Neuronal stem cell (in vitro differentiated cells): ENCODE data around the gene NEIL3.

ENCODE experiments used
- DNase-seq: peaks from one replicate; pipeline ENCODE4 v3.0.0-alpha.2; 2013; ENCODE audit warnings: low spot score
- H2AFZ ChIP-seq: one replicate; pipeline ENCODE4 v1.6.1; 2013; ENCODE audit warnings: mild to moderate bottlenecking, low read length, inconsistent platforms
- H2AK5ac ChIP-seq: 2 replicates; pipeline ENCODE4 v1.6.1; 2013; ENCODE audit warnings: low read depth, mild to moderate bottlenecking, inconsistent platforms, low read length, moderate library complexity, mixed read lengths
- H2BK120ac ChIP-seq: 2 replicates; pipeline ENCODE4 v1.6.1; 2013; ENCODE audit warnings: low read depth, mild to moderate bottlenecking, inconsistent platforms, low read length, moderate library complexity, mixed read lengths
- H2BK12ac ChIP-seq: one replicate; pipeline ENCODE4 v1.6.1; 2013; ENCODE audit warnings: low read length, inconsistent platforms
- H2BK15ac ChIP-seq: 2 replicates; pipeline ENCODE4 v1.6.1; 2013; ENCODE audit warnings: mild to moderate bottlenecking, low read length, inconsistent platforms, mixed read lengths
- H2BK5ac ChIP-seq: one replicate; pipeline ENCODE4 v1.6.1; 2013; ENCODE audit warnings: inconsistent platforms, mild to moderate bottlenecking, low read length, moderate library complexity
- H3K14ac ChIP-seq: one replicate; pipeline ENCODE4 v1.6.1; 2013; ENCODE audit warnings: low read length, inconsistent platforms
- H3K18ac ChIP-seq: 2 replicates; pipeline ENCODE4 v1.6.1; 2013; ENCODE audit warnings: low read length, inconsistent platforms
- H3K23ac ChIP-seq: 2 replicates; pipeline ENCODE4 v1.6.1; 2013; ENCODE audit warnings: low read depth, mild to moderate bottlenecking, mixed read lengths, low read length, inconsistent platforms; ENCODE audit not compliant: poor library complexity
- H3K27ac ChIP-seq: replicated peaks from 3 replicates; pipeline ENCODE4 v1.5.1; 2013; ENCODE audit warnings: low read length, inconsistent platforms
- H3K27me3 ChIP-seq, 3 experiments: 2 replicates each; pipeline ENCODE4 v1.6.1; 2013; ENCODE audit warnings: low read length in 3 of 3, mild to moderate bottlenecking in 2 of 3, inconsistent platforms in 1 of 3, low read depth in 1 of 3, mixed read lengths in 1 of 3, moderate library complexity in 1 of 3; ENCODE audit not compliant: control insufficient read depth in 3 of 3, insufficient read depth in 3 of 3
- H3K36me3 ChIP-seq, 2 donors: replicated peaks in 1 of 2; 2 replicates each; pipeline ENCODE4 v1.6.1; 2013; ENCODE audit warnings: low read length in 2 of 2; ENCODE audit not compliant: control insufficient read depth in 2 of 2, insufficient read depth in 2 of 2
- H3K4ac ChIP-seq: 2 replicates; pipeline ENCODE4 v1.6.1; 2013; ENCODE audit warnings: inconsistent platforms, mild to moderate bottlenecking, low read length, moderate library complexity
- H3K4me1 ChIP-seq, 2 donors: 1 replicate in 1 of 2; 2 replicates in 1 of 2; pipeline ENCODE4 v1.6.1; 2013; ENCODE audit warnings: low read length in 2 of 2, low read depth in 1 of 2; ENCODE audit not compliant: control insufficient read depth in 2 of 2, insufficient read depth in 1 of 2
- H3K4me2 ChIP-seq: one replicate; pipeline ENCODE4 v1.6.1; 2013; ENCODE audit warnings: mild to moderate bottlenecking, low read length, inconsistent platforms; ENCODE audit not compliant: insufficient read depth, poor library complexity, severe bottlenecking
- H3K4me3 ChIP-seq, 2 donors: 2 replicates each; pipeline ENCODE4 v1.5.1; 2013; ENCODE audit warnings: low read length in 2 of 2, mild to moderate bottlenecking in 2 of 2, inconsistent platforms in 1 of 2, moderate library complexity in 1 of 2
- H3K79me1 ChIP-seq: one replicate; pipeline ENCODE4 v1.6.1; 2013; ENCODE audit warnings: low read depth, mild to moderate bottlenecking, inconsistent platforms, low read length, moderate library complexity
- H3K9ac ChIP-seq: one replicate; pipeline ENCODE4 v1.6.1; 2013; ENCODE audit warnings: mild to moderate bottlenecking, low read depth, low read length, inconsistent platforms; ENCODE audit not compliant: poor library complexity
- H3K9me3 ChIP-seq, 2 donors: replicated peaks in 1 of 2; 2 replicates each; pipeline versions ENCODE3 to v1.6.1; 2013; ENCODE audit warnings: low read length in 2 of 2, mild to moderate bottlenecking in 2 of 2, inconsistent platforms in 1 of 2, low read depth in 1 of 2, mixed read lengths in 1 of 2, moderate library complexity in 1 of 2; ENCODE audit not compliant: control insufficient read depth in 2 of 2, insufficient read depth in 1 of 2
- H4K8ac ChIP-seq: one replicate; pipeline ENCODE4 v1.6.1; 2013; ENCODE audit warnings: low read depth, mild to moderate bottlenecking, inconsistent platforms, low read length, moderate library complexity
- H4K91ac ChIP-seq: one replicate; pipeline ENCODE4 v1.6.1; 2013; ENCODE audit warnings: low read length, low read depth, mild to moderate bottlenecking, inconsistent platforms; ENCODE audit not compliant: poor library complexity
- WGBS, 2 donors: extraction: QIAGEN DNeasy Blood & Tissue Kit; methylation state at CpG; one replicate each; pipeline ENCODE4 v1.1.7; 2013; ENCODE audit warnings: missing lambda C conversion rate in 2 of 2, mixed read lengths in 1 of 2; ENCODE audit not compliant: insufficient read length in 2 of 2, insufficient replicate concordance in 1 of 2; ENCODE audit errors: extremely low coverage in 2 of 2; 5-methylcytosine and 5-hydroxymethylcytosine counted together

The NEIL3 gene

GRCh38 chr4:177405508-177405907 lies 95.8 kb downstream of the NEIL3 start:
- Histone ChIP-seq H2BK120ac (no peak overlapping the region), H2AFZ (no peak overlapping the region), H3K4ac (no peak overlapping the region), H2BK5ac (no peak overlapping the region), H3K27me3 (no peaks in the 10 kb centered on the region), H3K4me1 (peaks cover 0 to 2% of the 10 kb centered on the region in 2 donors), H3K4me3 (no peak overlapping the region), H3K27ac (no peak overlapping the region), H3K9ac (no peak overlapping the region), H4K91ac (no peak overlapping the region), H3K23ac (no peak overlapping the region), H3K4me2 (no peak overlapping the region), H4K8ac (no peak overlapping the region), H3K79me1 (no peaks in the 10 kb centered on the region), H3K9me3 (peaks cover 0 to 2% of the 10 kb centered on the region in 2 donors), H2AK5ac (no peak overlapping the region), H3K36me3 (no peaks in the 10 kb centered on the region), H2BK12ac (no peak overlapping the region), H3K18ac (no peak overlapping the region), H3K14ac (no peak overlapping the region), H2BK15ac (no peak overlapping the region)
- DNase-seq = no peak
- no CpG with 5 or more reads among the region's 2 CpGs for WGBS, 2 donors

GRCh38 chr4:177408023-177408422 lies 98.3 kb downstream of the NEIL3 start:
- no CpG with 5 or more reads among the region's 25 CpGs for WGBS, 2 donors
- Histone ChIP-seq H2BK5ac (no peak overlapping the region), H4K91ac (no peak overlapping the region), H3K18ac (peak overlapping the region; percentile 44), H2BK120ac (no peak overlapping the region), H2AFZ (peak overlapping the region; percentile 29), H2AK5ac (peak overlapping the region; percentile 60), H3K4ac (no peak overlapping the region), H3K9ac (no peak overlapping the region), H3K4me1 (peaks cover 0 to 2% of the 10 kb centered on the region in 2 donors), H3K9me3 (no peaks in the 10 kb centered on the region), H3K4me3 (no peak overlapping the region), H3K27ac (no peak overlapping the region), H2BK15ac (no peak overlapping the region), H3K36me3 (no peaks in the 10 kb centered on the region), H3K79me1 (no peaks in the 10 kb centered on the region), H3K14ac (no peak overlapping the region), H3K27me3 (no peaks in the 10 kb centered on the region), H4K8ac (no peak overlapping the region), H2BK12ac (no peak overlapping the region), H3K4me2 (no peak overlapping the region), H3K23ac (no peak overlapping the region)
- DNase-seq = no peak

- Histone ChIP-seq H4K91ac (no peak overlapping the region), H3K36me3 (no peaks in the 10 kb centered on the region), H3K4ac (no peak overlapping the region)
Observed at GRCh38 chr4:177410566-177410965, 100.9 kb downstream of the NEIL3 start.

GRCh38 chr4:177411996-177412395 lies 102.3 kb downstream of the NEIL3 start:
- H2AFZ ChIP-seq = no peak overlapping the region
- no peak overlapping the region for H3K9ac ChIP-seq
- no peak overlapping the region for H3K18ac ChIP-seq
- no peaks in the 10 kb centered on the region for H3K36me3 ChIP-seq
- no peak overlapping the region for H2BK5ac ChIP-seq
- no peak overlapping the region for H3K14ac ChIP-seq
- H3K4me3 ChIP-seq = no peak overlapping the region
- H2BK120ac ChIP-seq = no peak overlapping the region
- no peak overlapping the region for H3K27ac ChIP-seq
- H4K8ac ChIP-seq = no peak overlapping the region
- H2BK12ac ChIP-seq = no peak overlapping the region
- H2AK5ac ChIP-seq = no peak overlapping the region
- H3K4me2 ChIP-seq = no peak overlapping the region
- WGBS, 2 donors = no CpG with 5 or more reads among the region's 5 CpGs
- no peak overlapping the region for H3K23ac ChIP-seq
- no peaks in the 10 kb centered on the region for H3K27me3 ChIP-seq
- no peak overlapping the region for H4K91ac ChIP-seq
- H2BK15ac ChIP-seq = no peak overlapping the region
- no peaks in the 10 kb centered on the region for H3K79me1 ChIP-seq
- no peak for DNase-seq
- no peaks in the 10 kb centered on the region for H3K9me3 ChIP-seq
- no peak overlapping the region for H3K4ac ChIP-seq
- H3K4me1 ChIP-seq = no peaks in the 10 kb centered on the region

More at GRCh38 chr4:177410566-177410965, 100.9 kb downstream of the NEIL3 start:
- Histone ChIP-seq H3K79me1 (no peaks in the 10 kb centered on the region), H3K27ac (no peak overlapping the region), H3K4me3 (no peak overlapping the region), H2BK5ac (no peak overlapping the region), H3K14ac (no peak overlapping the region), H2BK12ac (no peak overlapping the region), H3K4me2 (no peak overlapping the region), H2BK15ac (no peak overlapping the region), H3K9me3 (no peaks in the 10 kb centered on the region), H2AFZ (no peak overlapping the region), H2BK120ac (no peak overlapping the region), H3K9ac (no peak overlapping the region), H2AK5ac (no peak overlapping the region), H4K8ac (no peak overlapping the region), H3K23ac (no peak overlapping the region), H3K4me1 (no peaks in the 10 kb centered on the region), H3K27me3 (no peaks in the 10 kb centered on the region), H3K18ac (no peak overlapping the region)
- no peak for DNase-seq
